Sigmoid colon (tissue), 4 donors: ENCODE data around the gene WDTC1.

ENCODE experiments used
- CTCF ChIP-seq, 4 experiments: fragments of 450-650 bp in 3 of 4; fragments of 200-600 bp in 1 of 4; IDR thresholded peaks; one replicate each; pipeline ENCODE4 v1.5.1; 2016 to 2019; ENCODE audit warnings: antibody characterized with exemption in 4 of 4, mild to moderate bottlenecking in 3 of 4, moderate library complexity in 2 of 4
- EP300 ChIP-seq, 4 donors: sonication (generic); formaldehyde crosslinking; IDR thresholded peaks; one replicate each; pipeline ENCODE4 v1.6.1; 2017; ENCODE audit warnings: antibody characterized with exemption in 4 of 4
- POLR2AphosphoS5 ChIP-seq, 4 donors: sonication (generic); formaldehyde crosslinking; IDR thresholded peaks; one replicate each; pipeline ENCODE4 v1.6.1; 2017; ENCODE audit warnings: antibody characterized with exemption in 4 of 4

GRCh38 chr1:27345272-27345671 lies 110.8 kb downstream of the WDTC1 start:
- TF ChIP-seq CTCF (IDR thresholded peaks at IDR 0.05) (no peak), POLR2AphosphoS5 (IDR thresholded peaks at IDR 0.05) (no peak), EP300 (IDR thresholded peaks at IDR 0.05) (no peak)
